Breast epithelium (tissue), 4 donors: ENCODE results near the gene PBXIP1. TPM values are rescaled to one million over a fixed set of nuclear protein-coding genes. Genes with fewer than 3 reads are reported as not detected.

ENCODE experiments used
- DNase-seq, 2 donors: peaks; one replicate each; pipeline ENCODE4 v3.0.0-alpha.2; 2019; ENCODE audit warnings: low spot score in 2 of 2
- H3K27ac ChIP-seq, 2 donors: fragments of 200-600 bp; sonication (generic) in 1 of 2; one replicate each; pipeline ENCODE4 v1.5.1; 2016 to 2019; ENCODE audit warnings: mild to moderate bottlenecking in 1 of 2
- H3K27me3 ChIP-seq, 2 donors: fragments of 200-600 bp; sonication (generic) in 1 of 2; one replicate each; pipeline versions ENCODE4 v1.5.1 to v1.6.0; 2017 to 2019; ENCODE audit warnings: control low read depth in 1 of 2, mild to moderate bottlenecking in 1 of 2
- H3K36me3 ChIP-seq: fragments of 200-600 bp; one replicate; pipeline ENCODE4 v1.5.1; 2019
- H3K4me1 ChIP-seq, 2 donors: fragments of 200-600 bp; sonication (generic); one replicate each; pipeline ENCODE4 v1.5.1; 2016 to 2019; ENCODE audit warnings: control low read depth in 1 of 2
- H3K4me3 ChIP-seq, 3 donors: fragments of 200-600 bp; sonication (generic); 1 replicate in 2 of 3; 2 replicates in 1 of 3; pipeline ENCODE4 v1.5.1; 2016 to 2019; ENCODE audit warnings: mild to moderate bottlenecking in 3 of 3, moderate library complexity in 2 of 3
- H3K9me3 ChIP-seq, 2 donors: fragments of 200-600 bp; sonication (generic) in 1 of 2; one replicate each; pipeline ENCODE4 v1.5.1; 2016 to 2019; ENCODE audit warnings: control low read depth in 1 of 2
- POLR2A ChIP-seq: fragments of 450-650 bp; IDR thresholded peaks from one replicate; pipeline ENCODE4 v1.6.1; 2016; ENCODE audit warnings: antibody characterized with exemption, mild to moderate bottlenecking, moderate library complexity
- POLR2AphosphoS5 ChIP-seq, 3 donors: sonication (generic); formaldehyde crosslinking; IDR thresholded peaks; one replicate each; pipeline ENCODE4 v1.6.1; 2017; ENCODE audit warnings: antibody characterized with exemption in 3 of 3
- intact Hi-C: fragments of 100-400 bp; cut with DNase I; formaldehyde crosslinking; loops from one replicate; pipeline ENCODE4 v1.15.1; 2023; ENCODE audit warnings: low total_unique reads
- total RNA-seq, 3 donors: library from RNA; depleted of rRNA; stranded (reverse); fragments of >200 nt; gene quantifications; one replicate each; pipeline ENCODE4 v1.1.0, GENCODE V29; 2016
- TF ChIP-seq, protein P1 (sequence below), 3 donors: fragments of 450-650 bp; IDR thresholded peaks; one replicate each; pipeline ENCODE4 v1.5.1; 2016 to 2017; ENCODE audit warnings: antibody characterized with exemption in 3 of 3, mild to moderate bottlenecking in 3 of 3, moderate library complexity in 3 of 3

PBXIP1 gene
- total RNA-seq, 3 donors from 2014 or later = 79.3 to 156 (median 105) TPM

DNA sequence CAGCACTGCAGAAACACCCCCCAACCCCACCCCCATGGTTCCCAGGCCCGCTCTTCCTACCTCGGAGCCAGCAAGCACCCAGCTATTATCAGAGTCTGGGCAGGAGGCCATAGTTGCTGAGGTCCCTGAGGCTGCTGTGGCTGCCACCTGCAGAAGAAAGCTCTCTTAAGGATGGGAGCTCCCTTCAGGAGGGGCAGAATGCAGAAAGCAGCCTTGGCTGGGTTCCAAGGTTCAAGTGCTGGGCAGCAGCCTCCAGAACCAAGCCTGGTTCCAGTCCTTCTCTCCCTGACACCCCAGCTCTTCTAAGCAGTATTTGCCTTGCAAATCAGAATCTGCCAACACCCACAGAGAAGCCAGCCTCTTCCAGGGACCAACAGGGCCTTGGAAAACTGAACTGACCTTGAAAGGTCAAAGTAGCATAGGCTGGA, 2.3 kb downstream of the PBXIP1 start:
- no peak overlapping the region for H3K27ac ChIP-seq

DNA sequence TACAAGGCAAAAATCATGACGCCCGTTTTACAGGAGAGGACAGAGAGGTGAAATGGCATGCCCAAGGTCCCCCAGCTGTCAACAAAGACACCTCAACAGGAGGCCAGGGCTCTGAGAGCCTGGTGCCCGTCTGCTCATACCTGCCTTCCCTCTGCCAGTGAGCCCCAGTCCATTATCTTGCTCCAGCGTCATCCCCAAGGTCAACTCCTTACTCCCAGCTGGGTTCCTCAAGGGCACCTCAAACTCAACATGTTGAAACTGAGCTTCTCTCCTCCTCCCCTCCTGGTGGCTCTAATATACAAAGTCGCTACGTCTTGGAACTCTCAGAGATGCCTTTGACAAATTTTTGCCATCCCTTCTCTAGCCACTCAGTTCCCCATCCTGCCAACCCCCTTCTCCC, 3.2 kb downstream of the PBXIP1 start:
- no peak for DNase-seq
- TF ChIP-seq POLR2A (no peak), POLR2AphosphoS5 (IDR thresholded peaks at IDR 0.05) (no peak)
- TF ChIP-seq, protein P1, sequence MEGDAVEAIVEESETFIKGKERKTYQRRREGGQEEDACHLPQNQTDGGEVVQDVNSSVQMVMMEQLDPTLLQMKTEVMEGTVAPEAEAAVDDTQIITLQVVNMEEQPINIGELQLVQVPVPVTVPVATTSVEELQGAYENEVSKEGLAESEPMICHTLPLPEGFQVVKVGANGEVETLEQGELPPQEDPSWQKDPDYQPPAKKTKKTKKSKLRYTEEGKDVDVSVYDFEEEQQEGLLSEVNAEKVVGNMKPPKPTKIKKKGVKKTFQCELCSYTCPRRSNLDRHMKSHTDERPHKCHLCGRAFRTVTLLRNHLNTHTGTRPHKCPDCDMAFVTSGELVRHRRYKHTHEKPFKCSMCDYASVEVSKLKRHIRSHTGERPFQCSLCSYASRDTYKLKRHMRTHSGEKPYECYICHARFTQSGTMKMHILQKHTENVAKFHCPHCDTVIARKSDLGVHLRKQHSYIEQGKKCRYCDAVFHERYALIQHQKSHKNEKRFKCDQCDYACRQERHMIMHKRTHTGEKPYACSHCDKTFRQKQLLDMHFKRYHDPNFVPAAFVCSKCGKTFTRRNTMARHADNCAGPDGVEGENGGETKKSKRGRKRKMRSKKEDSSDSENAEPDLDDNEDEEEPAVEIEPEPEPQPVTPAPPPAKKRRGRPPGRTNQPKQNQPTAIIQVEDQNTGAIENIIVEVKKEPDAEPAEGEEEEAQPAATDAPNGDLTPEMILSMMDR (IDR thresholded peaks at IDR 0.05) = no peak
- no peak overlapping the region for H3K27ac ChIP-seq
- H3K4me1 ChIP-seq = peaks cover 0 to 23% of the 10 kb centered on the region in 2 donors
- no peaks in the 10 kb centered on the region for H3K36me3 ChIP-seq
- intact Hi-C loops = loop anchor here (10.0 kb wide), 1 partner anchor 112 kb away; the partner anchor contains the start of gene EFNA4
- H3K27me3 ChIP-seq = no peaks in the 10 kb centered on the region
- H3K4me3 ChIP-seq = no peak overlapping the region
- no peaks in the 10 kb centered on the region for H3K9me3 ChIP-seq

More for the DNA sequence above, 2.3 kb downstream of the PBXIP1 start:
- no peak for DNase-seq
- H3K4me3 ChIP-seq = peak overlapping the region in 1 of 3 donors; percentile 29
- no peaks in the 10 kb centered on the region for H3K36me3 ChIP-seq
- H3K27me3 ChIP-seq = no peaks in the 10 kb centered on the region
- intact Hi-C loops = loop anchor here (10.0 kb wide), 1 partner anchor 111 kb away; the partner anchor contains the start of gene EFNA4
- no peaks in the 10 kb centered on the region for H3K9me3 ChIP-seq
- peaks cover 0 to 23% of the 10 kb centered on the region in 2 donors for H3K4me1 ChIP-seq
- TF ChIP-seq, protein P1 (IDR thresholded peaks at IDR 0.05) = no peak
- TF ChIP-seq POLR2AphosphoS5 (IDR thresholded peaks at IDR 0.05) (no peak), POLR2A (no peak)

DNA sequence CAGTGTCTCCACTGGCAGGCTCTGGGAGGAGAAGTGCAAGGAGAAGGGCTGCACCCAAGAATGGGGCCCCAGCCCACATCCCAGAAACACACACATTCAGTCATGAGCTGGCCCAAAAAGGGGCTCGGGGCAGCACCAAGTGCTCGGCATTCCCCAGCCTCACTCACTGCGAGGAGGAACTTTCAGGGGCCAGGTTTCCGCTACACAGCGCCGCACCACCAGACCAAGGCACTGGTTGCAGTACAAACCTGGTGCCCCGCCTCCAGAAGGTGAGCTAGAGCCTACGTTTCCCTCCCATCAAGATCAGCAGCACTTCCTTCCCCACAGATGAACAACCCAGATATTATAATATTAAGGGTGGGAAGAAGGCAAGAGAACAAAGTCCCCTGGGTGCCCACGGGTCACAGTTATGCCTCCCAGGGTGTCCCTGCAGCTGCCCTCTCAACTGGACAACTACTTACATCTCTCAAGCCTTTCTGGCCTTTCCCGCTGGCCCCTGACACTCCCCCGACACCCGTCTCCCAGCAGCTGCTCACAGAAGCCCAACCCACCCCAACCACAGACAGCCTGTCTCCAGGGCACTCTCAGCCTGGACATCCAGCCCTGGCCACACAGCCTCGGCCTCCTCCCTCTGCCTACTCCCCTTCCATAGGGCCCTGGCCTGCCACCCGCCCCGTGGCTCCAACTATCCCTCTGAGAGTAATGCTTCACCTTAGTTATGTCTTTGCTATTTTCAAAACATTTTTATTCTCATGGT, 3.8 kb downstream of the PBXIP1 start:
- H3K4me1 ChIP-seq = peaks cover 0 to 23% of the 10 kb centered on the region in 2 donors
- no peak for TF ChIP-seq POLR2AphosphoS5 (IDR thresholded peaks at IDR 0.05)
- TF ChIP-seq, protein P1 (IDR thresholded peaks at IDR 0.05) = no peak
- no peak for TF ChIP-seq POLR2A
- no peaks in the 10 kb centered on the region for H3K27me3 ChIP-seq
- H3K9me3 ChIP-seq = no peaks in the 10 kb centered on the region
- H3K27ac ChIP-seq = no peak overlapping the region
- H3K36me3 ChIP-seq = no peaks in the 10 kb centered on the region
- no peak for DNase-seq
- intact Hi-C loops = loop anchor here (10.0 kb wide), 1 partner anchor 113 kb away; the partner anchor contains the start of gene EFNA4
- H3K4me3 ChIP-seq = no peak overlapping the region

DNA sequence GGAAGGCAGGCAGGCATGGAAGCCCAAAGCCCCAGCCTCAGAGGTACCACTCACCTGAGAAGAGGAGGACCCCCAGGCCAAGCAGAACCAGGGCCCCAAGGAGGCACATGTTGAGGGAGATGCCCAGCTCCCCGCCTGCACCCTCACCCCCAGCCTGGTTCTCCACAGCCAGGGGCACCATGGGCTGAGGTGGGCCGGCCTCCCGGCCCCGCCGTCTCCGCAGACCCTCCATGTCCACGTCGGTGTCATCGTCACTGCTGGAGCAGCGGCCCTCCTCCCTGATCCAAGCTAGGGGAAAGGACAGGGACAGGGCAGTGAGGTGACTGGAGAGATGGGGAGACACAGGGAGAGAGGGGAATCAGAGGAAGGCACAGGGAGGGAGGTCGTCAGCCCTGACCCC, 7.8 kb downstream of the PBXIP1 start:
- peaks cover 0 to 4% of the 10 kb centered on the region in 2 donors for H3K4me1 ChIP-seq
- H3K27me3 ChIP-seq = no peaks in the 10 kb centered on the region
- intact Hi-C loops = no loop called here
- H3K4me3 ChIP-seq = no peak overlapping the region
- H3K9me3 ChIP-seq = no peaks in the 10 kb centered on the region
- no peak overlapping the region for H3K27ac ChIP-seq
- no peaks in the 10 kb centered on the region for H3K36me3 ChIP-seq
- DNase-seq = no peak
- TF ChIP-seq, protein P1 (IDR thresholded peaks at IDR 0.05) = no peak
- no peak for TF ChIP-seq POLR2A
- no peak for TF ChIP-seq POLR2AphosphoS5 (IDR thresholded peaks at IDR 0.05)
